GM21381 (cell line): ENCODE measurements around the gene NEK11.
"Not testable (repeated sequence)": the region's sequence is repeated elsewhere in the genome, so short reads cannot be mapped to it uniquely, and the experiment has no call there.

ENCODE experiments used
- ATAC-seq: cut with Tn5 transposase; IDR thresholded peaks from one replicate; pipeline ENCODE4 v1.9.1; 2021; ENCODE audit warnings: mild to moderate bottlenecking, moderate library complexity; ENCODE audit not compliant: unreplicated experiment

The NEK11 gene

DNA sequence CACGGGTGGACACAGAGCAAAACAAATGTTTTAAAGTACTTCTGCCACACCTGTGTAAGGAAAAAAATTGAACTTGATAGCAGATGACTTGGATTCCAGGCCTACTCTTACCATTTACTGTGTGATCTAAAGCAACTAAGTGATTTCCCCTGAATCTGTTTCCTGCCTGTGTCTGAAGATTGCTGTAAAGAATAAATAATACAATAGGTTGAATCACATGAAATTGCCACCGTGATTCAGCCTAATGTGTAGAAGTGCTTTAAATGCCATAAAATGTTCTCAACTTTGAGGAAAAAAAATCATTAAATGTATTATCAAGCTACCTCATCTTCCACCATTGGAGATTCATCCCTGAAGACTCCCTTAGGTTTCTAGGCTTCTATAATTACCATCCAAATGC, 327.3 kb downstream of the NEK11 start:
- no peak for ATAC-seq

DNA sequence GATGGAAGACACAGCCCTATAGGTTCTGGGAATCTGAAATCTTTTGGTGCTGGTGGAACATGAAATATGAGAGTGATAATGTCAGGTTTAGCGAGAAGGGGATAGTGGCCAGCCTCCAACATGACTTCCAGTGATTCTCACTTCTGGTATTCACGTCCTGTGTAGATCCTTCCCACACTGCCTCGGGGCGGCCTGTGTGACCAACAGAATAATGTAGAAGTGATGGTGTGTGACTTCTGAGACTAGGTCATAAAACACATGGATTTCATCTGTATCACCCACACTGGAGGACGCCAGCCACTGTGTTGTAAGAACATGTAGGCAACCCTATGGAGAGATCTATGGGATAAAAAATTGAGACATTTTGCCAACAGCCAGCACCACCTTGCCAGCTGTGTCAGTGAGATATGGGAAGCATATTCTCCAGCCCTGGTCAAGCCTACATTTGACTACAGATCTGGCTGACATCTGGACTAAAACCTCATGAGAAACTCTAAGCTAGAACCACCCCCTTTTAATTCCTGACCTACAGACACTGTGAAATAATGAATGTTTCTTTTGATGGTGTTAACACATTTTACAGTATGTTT, 329.4 kb downstream of the NEK11 start:
- ATAC-seq: no peak

DNA sequence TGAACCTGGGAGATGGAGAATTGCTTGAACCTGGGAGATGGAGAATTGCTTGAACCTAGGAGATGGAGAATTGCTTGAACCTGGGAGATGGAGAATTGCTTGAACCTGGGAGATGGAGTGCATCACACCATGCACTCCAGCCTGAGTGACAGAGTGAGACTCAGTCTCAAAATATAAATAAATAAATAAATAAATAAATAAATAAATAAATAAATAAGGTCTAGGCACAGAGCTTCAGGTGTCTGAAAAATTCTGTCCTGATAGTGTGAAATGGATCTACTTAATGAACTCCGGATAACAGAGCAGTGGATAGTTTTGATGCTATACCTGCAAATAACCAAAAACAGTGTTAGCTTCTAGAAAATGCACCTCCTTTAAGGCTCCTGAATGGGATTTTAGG, 330.6 kb downstream of the NEK11 start:
- no peak for ATAC-seq

DNA sequence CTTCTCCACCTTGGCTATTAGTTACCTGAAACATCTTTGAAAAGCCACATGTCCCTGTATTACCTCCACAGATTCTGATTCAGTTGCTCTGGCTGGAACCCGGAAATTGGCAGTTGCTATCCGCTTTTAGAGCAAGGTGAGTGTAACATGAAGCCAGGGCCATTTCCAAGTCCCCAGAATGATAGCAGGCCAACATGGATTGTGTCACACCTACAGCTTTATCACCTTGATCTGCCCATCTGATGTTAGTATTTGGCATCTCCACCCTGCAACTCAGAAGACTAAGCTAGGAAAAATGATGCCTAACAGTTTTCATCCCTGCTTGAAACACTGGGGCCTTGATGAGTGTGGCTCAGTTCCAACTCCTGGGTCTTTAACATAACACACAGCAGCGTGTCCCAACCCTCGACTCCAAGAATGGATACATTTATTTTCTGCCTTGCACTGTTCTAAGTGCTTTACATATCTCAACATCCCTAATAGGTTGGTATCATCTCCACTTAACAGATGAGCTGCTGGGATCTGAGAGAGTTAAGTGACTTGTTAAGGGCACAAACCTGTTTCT, 333.6 kb downstream of the NEK11 start:
- ATAC-seq: no peak

DNA sequence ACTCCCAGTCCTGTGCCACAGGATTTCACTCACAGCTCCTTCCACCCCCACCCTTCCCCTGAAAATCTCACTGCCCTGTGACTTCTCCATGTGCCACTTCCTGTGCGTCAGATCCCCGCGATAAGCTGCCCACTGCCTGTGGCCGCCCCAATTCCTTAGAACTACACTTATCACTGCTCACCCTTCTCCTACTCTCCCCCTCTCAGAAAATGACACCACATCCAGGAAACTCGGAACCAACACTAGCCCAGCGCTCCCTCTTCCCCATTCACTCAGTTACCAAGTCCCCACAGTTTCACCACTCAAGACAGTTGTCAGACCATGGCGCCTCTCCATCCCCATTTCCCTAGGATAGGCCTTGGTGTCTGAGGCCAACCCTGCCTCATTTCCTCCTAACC, 334.4 kb downstream of the NEK11 start:
- ATAC-seq: not testable (repeated sequence)

DNA sequence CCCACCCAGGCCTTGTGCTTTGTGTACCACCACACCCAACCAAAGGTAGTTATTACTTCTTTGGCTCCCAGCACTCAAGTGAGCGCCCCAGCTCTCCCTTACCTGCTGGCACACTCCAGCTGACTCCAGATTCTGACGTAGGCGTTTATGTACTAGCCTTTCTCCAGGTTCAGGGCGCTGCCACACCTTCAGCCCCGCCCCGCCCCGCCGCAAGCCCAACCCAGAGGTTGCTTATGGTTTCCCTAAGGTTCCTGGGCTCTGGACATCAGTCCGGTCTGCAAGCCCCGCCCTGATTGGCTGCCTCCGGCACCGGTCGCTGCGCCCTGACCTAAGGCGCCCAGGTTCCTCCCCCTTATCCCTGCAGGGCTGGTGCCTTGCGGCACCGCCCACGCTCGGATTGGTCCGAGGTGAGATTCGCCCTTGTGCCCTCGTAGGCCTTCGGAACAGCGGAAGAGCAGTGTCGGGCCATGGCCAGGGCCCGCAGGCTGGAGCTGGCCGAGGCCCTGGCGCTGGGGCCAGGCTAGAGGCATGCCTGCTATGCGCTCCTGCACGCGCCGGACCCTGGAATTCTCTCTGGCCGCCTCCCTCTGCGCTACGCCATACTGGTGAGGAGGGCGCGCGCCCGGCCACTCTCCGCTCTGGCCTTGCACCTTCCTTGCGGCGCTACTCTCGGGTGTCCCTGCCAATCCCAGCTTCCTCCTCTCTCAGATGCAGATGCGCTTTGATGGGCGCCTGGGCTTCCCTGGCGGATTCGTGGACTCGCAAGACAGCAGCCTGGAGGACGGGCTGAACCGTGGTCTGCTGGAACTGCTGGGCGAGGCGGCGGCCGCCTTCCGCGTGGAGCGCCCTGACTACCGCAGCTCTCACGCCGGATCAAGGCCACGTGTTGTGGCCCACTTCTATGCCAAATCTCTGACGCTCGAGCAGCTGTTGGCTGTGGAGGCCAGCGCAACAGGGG, 335.1 kb downstream of the NEK11 start:
- ATAC-seq: peak; percentile 89

DNA sequence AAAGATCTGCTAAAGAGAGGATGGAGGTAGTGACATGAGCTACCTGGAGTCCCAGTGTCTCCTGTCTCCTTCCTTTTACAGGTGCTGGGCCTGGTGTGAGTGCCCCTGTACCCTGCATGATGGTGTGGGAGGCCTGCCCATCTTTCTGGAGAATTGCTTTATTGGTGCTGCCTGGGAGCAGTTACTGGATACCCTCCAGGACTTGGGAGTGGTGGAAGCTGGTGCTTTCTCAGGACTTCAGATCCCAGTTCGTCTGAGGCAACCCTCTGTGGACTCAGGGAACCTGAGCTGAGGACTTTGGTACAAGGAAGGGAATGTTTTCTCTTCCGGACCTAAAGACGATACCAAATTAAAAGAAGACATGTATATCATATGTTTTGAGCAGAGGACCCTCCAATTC, 336.6 kb downstream of the NEK11 start:
- ATAC-seq: no peak

DNA sequence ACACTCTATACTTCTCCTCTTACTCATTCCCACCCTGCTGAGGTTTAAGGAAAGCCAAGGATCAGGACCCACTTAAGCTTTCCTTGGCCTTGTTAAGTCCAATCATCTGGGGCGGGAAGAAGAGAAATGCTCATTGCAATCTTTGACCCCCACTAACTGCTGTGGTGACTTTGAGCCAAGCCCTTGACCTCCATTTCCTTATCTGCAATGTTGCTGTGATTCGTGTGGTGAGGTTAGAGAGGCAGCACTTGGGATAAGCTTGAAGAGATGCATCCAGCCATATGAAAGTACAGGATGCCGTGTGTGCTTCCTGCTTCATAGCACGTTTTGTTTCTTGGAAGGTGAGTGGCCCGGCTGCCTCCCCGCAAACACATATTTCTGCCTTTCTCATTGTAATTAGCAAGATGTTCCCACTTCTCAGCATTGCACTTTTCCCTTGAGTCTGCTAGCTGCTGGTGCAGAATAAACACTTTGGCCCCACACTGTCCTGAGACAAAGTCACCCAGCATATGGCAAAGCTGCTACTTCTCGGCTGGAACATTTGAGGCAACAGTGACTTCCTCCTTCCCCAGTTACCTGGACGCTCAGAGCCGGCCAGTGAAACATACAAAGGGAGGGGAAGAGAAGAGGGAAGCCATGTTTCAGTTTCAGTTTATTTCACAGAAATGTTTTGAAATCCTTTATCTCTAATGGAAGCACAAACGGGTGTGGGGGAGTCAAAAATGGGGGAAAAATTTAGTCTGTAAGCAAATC, 344.4 kb downstream of the NEK11 start:
- ATAC-seq: no peak

DNA sequence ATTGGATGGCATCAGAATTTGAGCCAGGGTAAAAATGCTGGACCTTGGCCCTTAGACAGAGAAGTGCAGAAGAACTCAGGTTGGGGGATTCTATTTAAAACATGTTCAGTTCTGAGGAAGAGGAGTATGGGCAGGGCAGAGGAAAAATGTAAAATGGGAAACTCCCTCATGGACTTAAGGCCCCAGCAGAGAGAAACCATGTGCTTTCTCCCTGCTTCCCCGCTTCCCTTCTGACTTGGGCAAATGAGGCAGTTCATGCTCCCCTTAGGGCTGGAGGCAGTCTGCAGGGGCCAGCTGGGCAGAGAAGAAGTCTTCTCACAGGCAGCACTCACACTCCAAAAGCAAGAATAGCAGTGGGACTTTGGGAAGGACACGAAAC, 345.0 kb downstream of the NEK11 start:
- ATAC-seq: no peak

DNA sequence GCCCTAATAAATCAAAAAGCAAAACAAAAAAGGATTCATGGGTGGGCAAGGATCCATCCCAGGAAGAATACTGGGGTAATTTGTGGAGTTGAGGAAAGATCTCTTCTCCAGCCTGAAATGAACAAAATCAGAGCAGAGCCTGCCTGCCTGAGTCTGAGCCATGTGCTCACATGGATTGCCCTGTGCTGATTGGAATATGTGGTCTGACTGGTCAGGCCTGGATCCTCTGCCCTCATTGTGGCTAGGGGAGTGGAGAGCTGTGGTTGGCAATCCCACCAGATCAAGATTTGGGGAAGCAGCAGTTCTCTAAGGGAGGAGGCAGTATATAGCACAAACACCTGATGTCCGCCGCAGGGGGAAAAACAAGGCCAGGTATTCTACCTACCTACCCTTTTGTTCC, 348.1 kb downstream of the NEK11 start:
- ATAC-seq: no peak

DNA sequence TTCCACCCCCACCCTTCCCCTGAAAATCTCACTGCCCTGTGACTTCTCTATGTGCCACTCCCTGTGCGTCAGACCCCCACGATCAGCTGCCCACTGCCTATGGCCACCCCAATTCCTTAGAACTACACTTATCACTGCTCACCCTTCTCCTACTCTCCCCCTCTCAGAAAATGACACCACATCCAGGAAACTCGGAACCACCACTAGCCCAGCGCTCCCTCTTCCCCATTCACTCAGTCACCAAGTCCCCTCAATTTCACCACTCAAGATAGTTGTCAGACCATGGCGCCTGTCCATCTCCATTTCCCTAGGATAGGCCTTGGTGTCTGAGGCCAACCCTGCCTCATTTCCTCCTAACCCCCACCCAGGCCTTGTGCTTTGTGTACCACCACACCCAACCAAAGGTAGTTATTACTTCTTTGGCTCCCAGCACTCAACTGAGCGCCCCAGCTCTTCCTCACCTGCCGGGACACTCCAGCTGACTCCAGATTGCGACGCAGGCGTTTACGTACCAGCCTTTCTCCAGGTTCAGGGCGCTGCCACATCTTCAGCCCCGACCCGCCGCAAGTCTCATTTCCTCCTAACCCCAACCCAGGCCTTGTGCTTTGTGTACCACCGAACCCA, 354.3 kb downstream of the NEK11 start:
- peak; percentile 16 for ATAC-seq

DNA sequence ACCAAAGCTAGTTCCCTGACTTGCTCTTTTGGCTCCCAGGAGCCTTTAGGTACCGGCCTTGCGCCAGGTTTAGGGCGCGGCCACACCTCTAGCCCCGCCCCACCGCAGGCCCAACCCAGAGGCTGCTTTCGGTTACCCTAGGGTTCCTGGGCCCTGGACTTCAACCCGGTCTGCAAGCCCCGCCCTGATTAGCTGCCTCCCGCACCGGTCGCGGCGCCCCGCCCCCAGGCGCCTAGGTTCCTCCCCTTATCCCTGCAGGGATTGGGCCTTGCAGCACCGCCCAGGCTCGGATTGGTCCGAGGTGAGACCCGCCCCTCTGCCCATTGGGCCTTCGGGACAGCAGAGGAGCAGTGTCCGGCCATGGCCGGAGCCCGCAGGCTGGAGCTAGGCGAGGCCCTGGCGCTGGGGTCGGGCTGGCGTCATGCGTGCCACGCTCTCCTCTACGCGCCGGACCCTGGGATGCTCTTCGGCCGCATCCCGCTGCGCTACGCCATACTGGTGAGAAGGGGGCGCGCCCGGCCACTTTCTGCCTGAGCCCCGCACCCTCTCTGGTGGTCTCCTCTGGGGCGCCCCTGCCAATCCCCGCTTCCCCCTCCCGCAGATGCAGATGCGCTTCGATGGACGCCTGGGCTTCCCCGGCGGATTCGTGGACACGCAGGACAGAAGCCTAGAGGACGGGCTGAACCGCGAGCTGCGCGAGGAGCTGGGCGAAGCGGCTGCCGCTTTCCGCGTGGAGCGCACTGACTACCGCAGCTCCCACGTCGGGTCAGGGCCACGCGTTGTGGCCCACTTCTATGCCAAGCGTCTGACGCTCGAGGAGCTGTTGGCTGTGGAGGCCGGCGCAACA, 355.0 kb downstream of the NEK11 start, which contains the start of gene NUDT16:
Gene NUDT16 (plus strand): TSS at position 330 of the 847 bp plus-strand sequence. CDS start 31 bp downstream, at position 361.
- peak; percentile 98 for ATAC-seq

DNA sequence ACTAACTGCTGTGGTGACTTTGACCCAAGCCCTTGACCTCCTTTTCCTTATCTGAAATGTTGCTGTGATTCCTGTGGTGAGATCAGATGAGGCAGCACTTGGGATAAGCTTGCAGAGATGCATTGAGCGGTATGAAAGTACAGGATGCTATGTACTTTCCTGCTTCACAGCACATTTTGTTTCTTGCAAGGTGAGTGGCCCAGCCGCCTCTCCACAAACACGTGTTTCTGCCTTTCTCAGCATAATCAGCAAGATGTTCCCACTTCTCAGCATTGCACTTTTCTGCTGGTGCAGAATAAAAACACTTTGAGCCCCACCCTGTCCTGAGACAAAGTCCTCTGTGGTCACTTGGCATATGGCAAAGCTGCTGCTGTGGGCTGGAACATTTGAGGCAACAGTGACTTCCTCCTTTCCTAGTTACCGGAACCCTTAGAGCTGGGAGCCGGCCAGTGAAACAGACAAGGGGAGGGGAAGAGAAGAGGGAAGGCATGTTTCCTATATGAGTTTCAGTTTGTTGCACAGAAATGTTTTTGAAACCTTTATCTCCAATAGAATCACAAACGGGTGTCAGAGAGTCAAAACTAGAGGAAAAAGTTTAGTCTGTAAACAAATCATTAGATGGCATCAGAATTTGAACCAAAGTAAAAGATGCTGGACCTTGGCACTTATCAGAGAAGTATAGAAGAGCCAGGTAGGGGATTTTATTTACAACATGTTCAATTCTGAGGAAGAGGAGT, 359.9 kb downstream of the NEK11 start:
- ATAC-seq: no peak

DNA sequence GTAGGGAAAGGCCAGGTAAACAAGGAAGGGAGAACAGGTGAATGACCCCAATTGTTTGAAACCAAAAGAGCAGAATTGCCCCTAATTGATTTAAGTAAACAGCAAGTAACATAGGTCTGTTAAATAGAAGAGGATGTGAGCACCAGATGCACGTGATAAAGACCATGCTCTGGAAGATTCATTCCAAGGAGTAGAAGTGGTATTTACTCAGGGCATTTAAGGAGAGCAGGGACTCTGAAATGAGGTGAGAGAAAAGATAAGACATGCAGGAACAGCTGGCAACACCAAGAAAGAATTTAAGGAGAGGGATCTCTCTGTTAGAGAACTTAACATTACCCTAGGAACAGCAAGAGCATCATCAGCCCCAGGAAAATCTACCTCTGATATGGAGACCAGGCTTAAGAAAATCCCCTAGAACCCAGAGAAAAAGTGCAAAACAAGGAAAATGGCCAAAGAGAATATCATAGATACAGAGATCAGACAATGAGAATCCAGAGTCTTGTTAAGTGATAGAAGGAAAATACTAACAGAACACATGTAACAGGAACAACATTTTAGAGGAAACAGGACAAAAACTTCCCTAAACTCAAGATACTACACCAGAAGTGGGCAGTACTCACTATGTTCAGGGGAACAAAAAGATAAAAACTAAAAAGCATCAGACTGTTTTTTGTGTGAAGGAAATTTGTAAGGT, 361.3 kb downstream of the NEK11 start:
- no peak for ATAC-seq

DNA sequence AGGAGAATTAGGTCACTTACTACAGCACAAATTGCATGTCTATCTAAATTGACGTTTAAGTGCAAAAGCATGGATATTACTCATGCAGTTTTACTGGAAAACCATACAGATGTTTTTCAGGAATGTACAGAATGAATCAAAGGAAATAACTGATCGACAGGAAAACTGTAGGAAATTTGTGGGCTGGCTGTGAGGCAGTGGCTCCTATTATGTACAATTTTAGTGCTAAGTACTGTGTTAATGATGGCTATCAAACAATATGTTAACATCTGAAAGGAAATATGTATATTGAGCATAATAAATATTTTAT, 361.8 kb downstream of the NEK11 start:
- ATAC-seq: no peak

DNA sequence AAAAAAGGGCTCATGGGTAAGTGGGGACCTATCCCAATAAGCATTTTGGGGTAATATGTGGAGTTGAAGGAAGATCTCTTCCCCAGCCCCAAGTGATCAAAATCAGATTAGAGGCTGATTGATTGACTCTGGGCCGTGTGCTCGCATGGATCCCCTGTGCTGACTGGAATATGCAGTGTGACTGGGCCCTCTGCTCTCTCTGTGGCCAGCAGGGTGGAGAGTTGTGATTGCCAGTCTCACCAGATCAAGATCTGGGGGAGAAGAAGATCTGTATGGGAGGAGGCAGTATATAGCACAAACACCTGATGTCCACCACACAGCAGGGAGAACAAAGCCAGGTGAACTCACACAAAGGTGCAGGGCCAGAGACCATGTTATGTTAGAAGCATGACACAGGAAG, 363.7 kb downstream of the NEK11 start:
- ATAC-seq: no peak

DNA sequence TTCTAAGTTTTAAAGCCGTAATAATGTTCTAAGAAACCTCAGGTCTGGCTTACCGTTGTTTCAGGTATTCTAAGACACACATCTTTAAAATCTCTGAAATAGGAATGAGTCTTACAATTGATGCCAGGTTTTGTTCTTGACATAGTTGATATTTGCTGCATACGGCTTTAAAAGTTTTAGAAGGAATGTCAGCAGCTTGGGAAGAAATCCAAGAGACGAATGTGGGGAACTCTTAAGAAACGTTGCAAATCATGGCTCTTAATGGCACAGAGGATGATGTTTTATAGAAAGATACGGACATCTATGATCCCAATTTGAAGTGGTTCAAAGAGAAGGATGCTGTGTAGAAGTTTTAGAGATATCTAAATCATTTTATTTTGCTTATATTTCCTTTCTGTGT, 366.4 kb downstream of the NEK11 start:
- ATAC-seq: no peak

DNA sequence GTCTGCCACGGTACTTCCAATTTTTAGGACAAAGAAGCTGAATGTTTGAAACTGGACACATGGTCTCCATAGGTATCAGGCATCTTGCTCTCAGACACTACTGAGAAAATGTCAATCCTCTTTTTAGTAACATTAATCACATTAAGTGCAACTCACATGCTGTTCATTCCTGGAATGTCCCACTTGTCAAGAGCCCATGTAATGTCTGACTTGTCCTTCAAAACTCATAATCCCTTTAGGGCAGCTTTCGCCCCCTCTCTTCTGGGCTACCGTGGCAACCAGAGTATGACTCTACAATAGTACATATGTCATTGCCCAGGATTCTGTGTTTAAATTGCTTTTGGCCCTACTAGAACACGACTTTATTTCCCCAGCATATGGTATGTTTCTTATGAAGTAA, 367.2 kb downstream of the NEK11 start:
- no peak for ATAC-seq

DNA sequence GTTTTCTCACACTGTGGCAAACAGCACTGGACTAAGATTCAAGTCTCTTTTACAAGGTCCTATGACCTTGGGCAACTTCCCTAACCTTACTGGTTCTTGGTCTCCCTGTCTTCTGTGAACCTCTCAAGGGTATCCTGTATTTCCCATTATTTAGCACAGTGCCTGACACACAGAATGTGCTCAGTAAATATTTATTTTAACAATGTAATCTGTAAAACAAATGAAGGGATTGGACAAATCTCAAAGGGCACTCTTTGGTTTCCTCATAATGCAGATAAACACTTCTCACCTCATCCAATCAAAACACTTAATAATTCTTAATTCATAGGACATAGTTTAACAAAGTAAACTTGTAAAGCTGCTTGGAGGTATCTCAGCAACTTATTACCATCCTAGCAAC, 367.7 kb downstream of the NEK11 start:
- no peak for ATAC-seq
